ENCODE results near the gene ANKRD42.
"Not testable (repeated sequence)": the region's sequence is repeated elsewhere in the genome, so short reads cannot be mapped to it uniquely, and the experiment has no call there.

ANKRD42 gene

DNA sequence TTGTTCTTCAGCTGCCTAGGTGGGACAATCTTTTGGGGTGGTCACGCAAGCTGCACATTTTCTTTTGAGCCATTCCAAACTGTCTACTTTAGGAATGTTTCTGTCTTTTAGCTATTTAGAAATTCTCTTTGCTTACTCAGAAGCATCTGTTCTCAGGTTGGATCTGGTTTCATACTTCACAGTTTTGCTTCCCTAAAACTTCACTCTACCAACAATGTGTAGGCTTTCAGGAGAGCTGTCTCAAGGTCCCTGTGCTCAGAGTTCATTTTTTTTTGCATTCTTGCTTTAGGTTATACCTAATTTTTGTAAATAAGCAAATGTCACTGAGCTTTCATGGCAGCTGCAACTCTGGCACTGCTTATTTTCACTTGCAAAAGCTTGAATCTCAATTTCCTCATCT, 55.9 kb downstream of the ANKRD42 start:
- DNase-seq = no peak

GRCh38 chr11:83249972-83250593, 56.6 kb downstream of the ANKRD42 start:
- DNase-seq = peak; percentile 34

DNA sequence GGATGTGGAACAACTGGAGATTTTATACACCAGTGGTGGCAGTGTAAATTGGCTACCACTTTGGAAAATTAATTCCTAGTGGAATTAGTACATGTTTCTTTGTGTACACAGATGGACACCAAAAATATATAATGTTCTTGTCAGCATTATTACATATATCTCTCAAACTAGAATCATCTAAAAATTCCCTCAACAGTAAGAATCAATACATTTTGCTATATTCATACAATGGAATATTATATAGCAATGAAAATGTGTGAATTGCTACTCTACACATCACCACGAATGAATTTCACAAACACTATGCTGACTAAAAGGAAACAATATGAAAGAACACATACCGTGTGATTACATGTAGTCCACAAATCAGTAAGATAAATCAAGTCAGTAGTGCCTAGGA, 58.8 kb downstream of the ANKRD42 start:
- no peak for DNase-seq

GRCh38 chr11:83252941-83253340, 59.4 kb downstream of the ANKRD42 start:
- no peak for DNase-seq

DNA sequence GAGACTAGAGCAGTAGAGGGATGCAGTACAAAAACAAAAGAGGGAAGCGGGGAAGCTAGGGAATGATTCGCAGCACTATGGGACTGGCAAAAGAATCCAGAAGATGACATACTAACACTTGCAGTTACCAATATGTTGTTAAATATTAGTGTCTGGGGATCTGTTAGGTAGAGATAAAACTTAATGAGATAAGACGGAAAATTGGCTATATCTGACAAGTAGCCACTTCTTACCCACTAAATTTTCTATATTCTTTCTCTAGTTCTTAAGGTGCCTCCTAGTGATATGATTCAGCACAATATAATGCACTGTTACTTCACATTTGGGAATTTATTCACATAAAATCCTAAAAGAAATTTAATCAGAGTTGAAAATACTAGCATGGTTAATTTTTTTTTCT, 61.9 kb downstream of the ANKRD42 start:
- no peak for DNase-seq

DNA sequence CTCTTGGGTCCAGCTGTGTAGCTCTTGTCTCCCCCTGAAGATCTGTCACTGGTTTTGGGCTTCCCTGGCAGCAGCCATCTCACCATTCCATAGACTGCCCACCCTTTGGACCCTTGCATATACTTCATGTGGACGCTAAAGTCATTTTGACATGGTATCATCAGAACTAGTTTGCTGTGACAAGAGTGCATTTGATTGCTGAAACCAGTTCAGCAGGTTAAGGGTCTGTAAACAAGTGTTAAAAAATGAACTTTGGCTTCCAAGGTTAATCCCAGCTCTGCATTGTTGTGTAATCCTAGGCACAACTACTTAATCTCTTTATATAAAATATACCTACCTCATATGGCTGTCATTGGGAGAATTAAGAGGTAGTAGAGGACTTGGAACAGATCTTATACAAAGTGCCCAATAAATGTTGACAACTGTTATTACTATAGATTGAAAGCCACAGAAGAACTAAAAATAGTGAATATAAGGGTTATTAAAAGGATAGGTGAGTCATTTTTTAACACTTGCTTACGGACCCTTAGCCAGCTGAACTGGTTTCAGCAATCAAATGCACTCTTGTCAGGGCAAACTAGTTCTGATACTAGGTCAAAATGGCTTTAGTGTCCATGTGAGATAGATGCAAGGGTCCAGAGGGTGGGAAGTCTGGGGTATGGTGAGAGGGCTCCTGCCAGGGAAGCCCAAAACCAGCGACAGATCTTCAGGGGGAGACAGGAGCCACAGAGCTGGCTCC, 63.3 kb downstream of the ANKRD42 start:
- DNase-seq = no peak

DNA sequence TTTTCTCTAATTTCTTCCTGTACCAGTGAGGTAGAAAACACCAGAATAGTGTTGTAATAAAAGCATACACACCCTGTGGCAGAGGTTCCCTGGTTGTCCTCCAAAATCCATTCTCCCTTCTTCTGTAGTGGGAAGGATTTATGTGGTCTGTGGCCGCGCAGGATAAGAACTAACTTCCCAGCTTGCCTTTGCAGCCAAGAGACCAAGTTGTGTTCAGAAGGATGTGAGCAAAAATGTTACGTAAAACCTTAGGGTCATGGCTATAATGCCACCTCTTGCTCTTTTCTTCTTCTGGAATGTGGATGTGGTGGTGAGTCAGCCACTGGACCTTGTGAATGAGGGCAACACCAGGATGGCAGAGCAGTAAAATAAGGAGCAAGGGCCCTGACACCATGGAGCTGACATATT, 64.3 kb downstream of the ANKRD42 start:
- DNase-seq = no peak

- no peak for DNase-seq
Measured at GRCh38 chr11:83259559-83259958, 66.0 kb downstream of the ANKRD42 start.

- DNase-seq = no peak
Measured at GRCh38 chr11:83265331-83265730, 71.8 kb downstream of the ANKRD42 start.

DNA sequence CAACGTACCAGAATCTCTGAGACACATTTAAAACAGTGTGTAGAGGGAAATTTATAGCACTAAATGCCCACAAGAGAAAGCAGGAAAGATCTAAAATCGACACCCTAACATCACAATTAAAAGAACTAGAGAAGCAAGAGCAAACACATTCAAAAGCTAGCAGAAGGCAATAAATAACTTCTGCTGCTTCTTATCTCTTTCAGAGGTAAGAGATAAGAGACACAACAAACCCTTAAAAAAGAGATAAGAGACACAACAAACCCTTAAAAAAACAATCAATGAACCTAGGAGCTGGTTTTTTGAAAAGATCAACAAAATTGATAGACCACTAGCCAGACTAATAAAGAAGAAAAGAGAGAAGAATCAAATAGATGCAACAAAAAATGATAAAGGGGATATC, 75.6 kb downstream of the ANKRD42 start:
- DNase-seq = not testable (repeated sequence)

DNA sequence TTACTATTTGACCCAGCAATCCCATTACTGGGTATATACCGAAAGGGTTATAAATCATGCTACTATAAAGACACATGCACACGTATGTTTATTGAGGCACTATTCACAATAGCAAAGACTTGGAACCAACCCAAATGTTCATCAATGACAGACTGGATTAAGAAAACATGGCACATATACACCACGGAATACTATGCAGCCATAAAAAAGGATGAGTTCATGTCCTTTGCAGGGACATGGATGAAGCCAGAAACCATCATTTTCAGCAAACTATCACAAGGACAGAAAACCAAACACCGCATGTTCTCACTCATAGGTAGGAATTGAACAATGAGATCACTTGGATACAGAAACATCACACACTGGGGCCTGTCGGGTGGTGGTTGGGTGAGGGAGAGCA, 78.2 kb downstream of the ANKRD42 start:
- not testable (repeated sequence) for DNase-seq

DNA sequence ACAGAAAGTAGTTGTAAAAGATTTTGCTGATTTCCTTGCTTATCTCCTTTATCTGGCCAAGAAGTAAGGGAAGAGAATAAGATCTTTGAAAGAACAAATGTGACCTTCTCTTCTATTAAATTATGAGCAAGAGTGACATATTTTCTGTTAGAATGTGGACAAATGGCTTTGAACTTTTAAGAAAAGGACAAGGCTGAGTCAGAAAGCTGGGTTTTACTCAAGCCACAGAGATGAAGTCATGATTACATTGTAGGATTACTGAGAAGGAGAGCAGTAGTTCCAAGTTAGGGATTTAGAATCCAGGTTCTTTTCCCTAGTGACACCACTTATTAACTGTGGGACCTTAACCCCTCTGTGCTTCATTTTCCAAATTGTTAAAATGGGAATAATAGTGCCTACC, 79.1 kb downstream of the ANKRD42 start:
- DNase-seq = peak; percentile 3

DNA sequence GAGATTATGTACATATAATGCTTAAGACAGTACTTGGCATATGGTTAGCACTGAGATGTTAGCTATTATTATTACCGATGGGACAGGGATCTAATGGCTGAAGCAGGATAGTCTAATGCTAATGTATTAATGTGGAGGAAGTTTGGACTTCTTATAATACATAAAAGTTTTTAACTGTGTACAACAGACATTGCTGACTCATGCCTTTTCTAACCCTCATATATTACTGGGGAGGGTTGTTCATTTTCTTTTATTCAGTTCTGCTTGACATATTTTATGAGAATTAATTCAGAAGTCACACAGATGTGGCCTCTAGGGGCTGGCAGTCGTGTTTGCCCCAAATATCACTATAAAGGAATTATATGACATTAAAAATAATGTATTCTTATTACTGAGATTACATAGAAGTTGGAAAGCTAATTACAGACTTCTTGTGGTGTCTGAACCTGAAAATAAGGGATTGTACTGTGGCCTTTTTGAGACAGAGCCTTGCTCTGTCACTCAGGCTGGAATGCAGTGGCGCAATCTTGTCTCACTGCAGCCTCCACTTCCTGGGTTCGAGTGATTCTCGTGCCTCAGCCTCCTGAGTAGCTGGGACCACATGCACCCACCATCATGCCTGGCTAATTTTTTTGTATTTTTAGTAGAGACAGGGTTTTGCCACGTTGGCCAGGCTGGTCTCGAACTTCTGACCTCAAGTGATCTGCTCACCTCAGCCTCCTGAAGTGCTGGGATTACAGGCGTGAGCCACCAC, 82.6 kb downstream of the ANKRD42 start:
- no peak for DNase-seq

- no peak for DNase-seq
Measured at GRCh38 chr11:83278351-83278750, 84.8 kb downstream of the ANKRD42 start.

GRCh38 chr11:83280256-83280655, 86.7 kb downstream of the ANKRD42 start:
- no peak for DNase-seq

GRCh38 chr11:83282084-83282716, 88.7 kb downstream of the ANKRD42 start:
- no peak for DNase-seq

- no peak for DNase-seq
Measured at GRCh38 chr11:83284501-83285150, 91.1 kb downstream of the ANKRD42 start.

DNA sequence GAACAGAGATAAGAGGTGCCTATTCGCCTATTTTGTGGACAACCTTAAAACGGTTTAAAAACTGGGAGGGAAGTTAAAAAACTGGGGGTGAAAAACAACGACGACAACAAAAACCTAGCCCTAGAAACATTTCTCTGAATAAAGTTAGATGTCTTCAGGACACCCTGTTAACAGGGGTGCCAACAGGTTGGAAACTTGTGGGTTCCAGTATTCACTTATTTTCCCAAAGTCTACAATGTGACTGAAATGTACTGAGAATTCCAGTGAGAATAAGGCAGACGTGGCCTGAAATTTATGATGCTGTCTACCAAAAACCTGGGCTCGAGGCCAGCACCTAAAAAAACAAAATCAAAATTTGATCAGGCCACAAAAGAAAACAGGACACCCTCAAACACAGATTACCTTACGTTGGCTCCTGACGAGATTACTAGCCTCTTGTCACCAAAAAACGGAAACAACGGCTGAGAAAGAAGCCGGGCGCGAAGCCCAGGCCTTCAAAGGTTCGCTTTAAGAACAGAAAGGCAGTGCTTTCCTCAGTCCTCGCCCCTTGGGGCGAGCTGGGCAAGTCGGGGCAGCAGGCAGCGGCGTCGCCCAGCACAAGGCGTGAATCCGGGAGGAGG, 91.7 kb downstream of the ANKRD42 start:
- DNase-seq = no peak

DNA sequence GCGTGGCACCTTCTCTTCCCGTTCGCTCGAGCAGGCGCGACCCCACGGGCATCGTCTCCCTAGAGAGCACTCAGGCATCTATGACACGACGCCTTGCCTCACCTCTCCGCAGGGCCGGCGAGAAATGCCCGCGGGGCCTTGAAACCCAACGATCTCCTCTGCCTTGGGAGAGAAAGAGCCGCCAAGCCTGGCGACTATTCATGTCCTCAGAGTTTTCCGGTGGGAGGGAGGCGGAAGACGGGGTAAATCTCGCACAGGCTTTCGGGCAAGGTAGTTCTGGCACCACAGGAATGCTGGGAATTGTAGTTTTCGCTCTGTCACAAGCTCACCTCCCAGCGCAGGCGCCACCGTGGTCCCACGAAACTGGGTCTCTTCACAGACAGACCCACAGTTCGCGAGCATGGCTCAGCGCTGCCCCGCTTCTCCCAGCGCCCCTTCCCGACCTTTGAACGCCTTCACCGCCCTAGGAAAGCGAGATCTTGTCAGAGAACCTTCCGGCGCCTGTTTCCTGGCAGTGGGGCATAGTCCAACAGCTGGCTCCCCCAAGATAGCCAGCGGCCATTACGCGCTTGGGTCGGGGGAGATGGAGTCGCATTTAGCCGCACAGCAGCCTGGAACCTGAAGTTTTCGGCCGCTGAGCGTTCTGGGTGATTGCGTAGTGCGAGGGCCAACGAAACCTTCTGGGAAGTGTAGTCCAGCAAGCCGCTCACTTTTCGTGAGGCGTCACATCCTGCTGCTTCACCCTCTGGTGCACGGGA, 92.4 kb downstream of the ANKRD42 start, which contains the start of gene CCDC90B:
CCDC90B (minus strand) TSS at position 597 of the 758 bp plus-strand sequence; CDS start at position 202, 395 bp downstream.
- peak; percentile 96 for DNase-seq

- DNase-seq = no peak
Measured at GRCh38 chr11:83287631-83288030, 94.1 kb downstream of the ANKRD42 start.

DNA sequence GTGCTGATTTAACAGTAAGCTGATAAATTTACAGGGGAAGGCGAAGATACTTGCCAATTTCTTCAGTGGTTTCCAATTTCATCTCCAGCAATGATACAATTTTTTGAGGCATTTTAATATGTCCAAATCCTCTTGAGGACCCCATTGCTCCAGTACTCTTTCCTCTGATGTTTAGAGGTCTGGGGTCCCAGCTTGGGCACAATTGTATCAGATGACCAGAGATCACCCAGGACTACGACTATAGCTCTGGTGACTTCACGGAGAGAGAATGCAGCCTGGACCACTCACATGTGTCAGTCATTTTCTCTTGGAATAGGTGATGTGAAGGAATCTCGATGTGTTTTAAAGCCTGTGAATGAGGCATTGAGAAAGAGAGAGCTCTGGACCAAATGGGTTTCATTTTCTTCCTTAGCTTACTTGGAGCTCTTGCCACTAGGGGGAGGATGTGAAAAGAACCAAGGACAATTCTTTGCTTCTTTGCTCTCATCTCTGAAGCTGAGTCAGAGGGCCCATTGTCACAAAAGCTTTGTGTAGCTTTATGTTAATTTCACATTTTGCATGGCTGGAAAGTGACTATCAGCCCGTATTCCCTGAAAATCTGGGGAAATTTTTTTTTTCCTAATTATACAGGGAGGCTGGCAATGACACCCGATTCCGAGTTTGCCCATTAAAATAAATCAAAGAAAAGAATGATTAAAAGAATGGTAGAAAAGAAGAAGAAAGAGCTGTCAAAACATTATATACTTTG, 99.4 kb downstream of the ANKRD42 start:
- DNase-seq = peak; percentile 64
